Hepatocyte (in vitro differentiated cells): ENCODE results near the gene CELSR3. TPM values are rescaled to one million over a fixed set of nuclear protein-coding genes. Genes with fewer than 3 reads are reported as not detected.

Source experiments
- DNase-seq: peaks from one replicate; pipeline ENCODE4 v3.0.0-alpha.2; 2016; ENCODE audit warnings: low spot score
- H2AFZ ChIP-seq: fragments of 200-600 bp; sonication (generic); 2 replicates; pipeline ENCODE4 v1.6.0; 2016; ENCODE audit warnings: antibody characterized with exemption, mild to moderate bottlenecking
- H3K27ac ChIP-seq: fragments of 200-600 bp; sonication (generic); 2 replicates; pipeline ENCODE4 v1.5.1; 2016; ENCODE audit warnings: mild to moderate bottlenecking
- H3K27me3 ChIP-seq: fragments of 200-600 bp; sonication (generic); 2 replicates; pipeline ENCODE4 v1.6.1; 2016
- H3K36me3 ChIP-seq: fragments of 200-600 bp; sonication (generic); replicated peaks from 2 replicates; pipeline ENCODE4 v1.5.1; 2016; ENCODE audit warnings: low read depth; ENCODE audit not compliant: insufficient read depth
- H3K4me1 ChIP-seq: fragments of 200-600 bp; sonication (generic); 2 replicates; pipeline ENCODE4 v1.5.1; 2016; ENCODE audit warnings: mild to moderate bottlenecking, moderate library complexity; ENCODE audit not compliant: insufficient read depth
- H3K4me2 ChIP-seq: fragments of 200-600 bp; sonication (generic); 2 replicates; pipeline ENCODE4 v1.6.0; 2016
- H3K4me3 ChIP-seq: fragments of 200-600 bp; sonication (generic); 2 replicates; pipeline ENCODE4 v1.5.1; 2016; ENCODE audit warnings: mild to moderate bottlenecking
- H3K79me2 ChIP-seq: fragments of 200-600 bp; sonication (generic); 2 replicates; pipeline ENCODE4 v1.6.0; 2017; ENCODE audit warnings: mild to moderate bottlenecking
- H3K9me2 ChIP-seq: fragments of 200-600 bp; sonication (generic); replicated peaks from 2 replicates; pipeline ENCODE4 v1.6.0; 2017; ENCODE audit warnings: mild to moderate bottlenecking; ENCODE audit not compliant: insufficient read depth
- H3K9me3 ChIP-seq: fragments of 200-600 bp; sonication (generic); 2 replicates; pipeline ENCODE4 v1.5.1; 2016; ENCODE audit warnings: low read depth, mild to moderate bottlenecking
- H4K20me1 ChIP-seq: fragments of 200-600 bp; sonication (generic); 2 replicates; pipeline ENCODE4 v1.6.0; 2016; ENCODE audit warnings: mild to moderate bottlenecking; ENCODE audit not compliant: insufficient read depth, poor library complexity, severe bottlenecking
- CTCF ChIP-seq: fragments of 200-600 bp; sonication (generic); IDR thresholded peaks from 2 replicates; pipeline ENCODE4 v1.5.1; 2016; ENCODE audit warnings: antibody characterized with exemption, mild to moderate bottlenecking; ENCODE audit not compliant: poor library complexity
- EZH2 ChIP-seq: fragments of 200-600 bp; sonication (generic); IDR thresholded peaks from 2 replicates; pipeline ENCODE4 v1.6.1; 2016; ENCODE audit warnings: antibody characterized with exemption, mild to moderate bottlenecking, borderline replicate concordance
- EZH2phosphoT487 ChIP-seq: fragments of 200-600 bp; sonication (generic); IDR thresholded peaks from one replicate; pipeline ENCODE4 v1.6.1; 2018; ENCODE audit warnings: antibody characterized with exemption, mild to moderate bottlenecking, low read depth, moderate library complexity; ENCODE audit not compliant: unreplicated experiment, severe bottlenecking
- WGBS: methylation state at CpG from one replicate; pipeline ENCODE4 v1.1.6; 2016; ENCODE audit warnings: low lambda C conversion rate; ENCODE audit errors: missing lambda C conversion rate; 5-methylcytosine and 5-hydroxymethylcytosine counted together
- polyA plus RNA-seq: library from polyadenylated mRNA; unstranded; fragments of >200 nt; fragmentation: Nextera tagmentation; extraction: Ambion mirVana; gene quantifications from 2 replicates; pipeline ENCODE4 v1.2.1, GENCODE V29; 2016
- total RNA-seq: library from RNA; depleted of rRNA; stranded (reverse); fragments of >200 nt; gene quantifications from 2 replicates; pipeline ENCODE4 v1.2.3, GENCODE V29; 2014

Gene CELSR3
- total and polyA plus RNA-seq, 2 experiments from 2014 or later: 1.8 to 1.9 TPM

- H3K36me3 ChIP-seq: no peaks in the 10 kb centered on the region
- H3K4me2 ChIP-seq: no peak overlapping the region
- no peaks in the 10 kb centered on the region for H3K27me3 ChIP-seq
- no peaks in the 10 kb centered on the region for H3K79me2 ChIP-seq
- H3K4me3 ChIP-seq: no peak overlapping the region
- no peaks in the 10 kb centered on the region for H3K9me2 ChIP-seq
- TF ChIP-seq CTCF (no peak), EZH2phosphoT487 (no peak), EZH2 (no peak)
- H4K20me1 ChIP-seq: no peaks in the 10 kb centered on the region
- no peak overlapping the region for H2AFZ ChIP-seq
- no peaks in the 10 kb centered on the region for H3K4me1 ChIP-seq
- no peaks in the 10 kb centered on the region for H3K9me3 ChIP-seq
- no peak for DNase-seq
- no peak overlapping the region for H3K27ac ChIP-seq
- WGBS: 98% methylated on average over 9 of the region's 9 CpGs
Observed at GRCh38 chr3:48647714-48648113, 15.0 kb downstream of the CELSR3 start.

GRCh38 chr3:48644898-48645760 is 17.6 kb downstream of the CELSR3 start:
- H2AFZ ChIP-seq: no peak overlapping the region
- no peaks in the 10 kb centered on the region for H3K9me3 ChIP-seq
- H4K20me1 ChIP-seq: no peaks in the 10 kb centered on the region
- H3K79me2 ChIP-seq: no peaks in the 10 kb centered on the region
- no peaks in the 10 kb centered on the region for H3K36me3 ChIP-seq
- TF ChIP-seq EZH2: no peak
- no peak for TF ChIP-seq EZH2phosphoT487
- no peak for TF ChIP-seq CTCF
- 97% methylated on average over 22 of the region's 22 CpGs for WGBS
- no peak overlapping the region for H3K27ac ChIP-seq
- H3K9me2 ChIP-seq: no peaks in the 10 kb centered on the region
- H3K4me2 ChIP-seq: no peak overlapping the region
- H3K27me3 ChIP-seq: no peaks in the 10 kb centered on the region
- no peaks in the 10 kb centered on the region for H3K4me1 ChIP-seq
- H3K4me3 ChIP-seq: no peak overlapping the region
- DNase-seq: no peak

GRCh38 chr3:48642605-48643004 is 20.1 kb downstream of the CELSR3 start:
- Histone ChIP-seq H3K36me3 (no peaks in the 10 kb centered on the region), H3K27me3 (no peaks in the 10 kb centered on the region), H3K79me2 (no peaks in the 10 kb centered on the region), H3K27ac (no peak overlapping the region), H2AFZ (no peak overlapping the region), H3K9me3 (no peaks in the 10 kb centered on the region), H3K4me2 (no peak overlapping the region), H4K20me1 (no peaks in the 10 kb centered on the region), H3K4me3 (no peak overlapping the region), H3K4me1 (no peaks in the 10 kb centered on the region), H3K9me2 (no peaks in the 10 kb centered on the region)
- no peak for DNase-seq
- WGBS: 93% methylated on average over 12 of the region's 12 CpGs
- TF ChIP-seq EZH2phosphoT487 (no peak), EZH2 (no peak), CTCF (no peak)
